HG03457 (cell line): ENCODE data around the gene VSTM2L.

Experiments
- ATAC-seq: cut with Tn5 transposase; IDR thresholded peaks from one replicate; pipeline ENCODE4 v1.9.1; 2021; ENCODE audit warnings: moderate number of reproducible peaks; ENCODE audit not compliant: unreplicated experiment

Gene VSTM2L

GRCh38 chr20:37986044-37986858 lies 83.3 kb downstream of the VSTM2L start:
- no peak for ATAC-seq

DNA sequence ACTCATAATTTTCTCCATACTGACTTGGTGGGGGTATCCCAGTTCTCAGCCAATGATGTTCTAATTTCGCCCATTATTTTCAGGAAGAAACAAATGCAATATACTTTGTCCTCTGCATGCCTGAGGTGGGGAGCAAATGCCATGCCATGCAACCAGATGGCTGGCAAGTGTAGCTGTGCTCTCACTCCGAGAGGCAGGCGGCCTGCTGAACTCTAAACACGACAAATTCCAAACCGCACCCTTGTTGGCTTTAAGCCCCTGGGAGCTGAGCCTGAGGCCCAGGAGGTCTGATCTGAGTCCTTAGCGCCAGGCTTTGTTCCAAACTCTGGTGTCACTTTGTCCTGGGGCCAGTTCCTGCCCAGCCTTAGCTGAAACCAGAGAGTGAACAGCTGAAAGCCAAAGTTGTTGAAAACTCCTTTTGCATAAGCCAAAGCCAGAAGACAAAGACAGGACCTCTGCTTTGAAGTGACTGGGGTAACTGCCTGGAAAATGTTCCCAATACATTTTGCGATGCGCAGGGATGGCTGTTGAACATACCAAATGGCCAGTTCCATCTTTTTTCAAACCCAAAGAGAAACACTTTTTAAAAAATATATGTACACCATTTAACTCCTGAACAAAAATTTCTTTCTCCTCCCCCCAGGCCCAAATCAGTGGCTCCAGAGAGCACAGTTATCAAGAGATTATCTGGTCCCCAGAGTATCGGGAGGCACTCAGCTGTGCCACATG lies 84.1 kb downstream of the VSTM2L start:
- ATAC-seq: no peak

DNA sequence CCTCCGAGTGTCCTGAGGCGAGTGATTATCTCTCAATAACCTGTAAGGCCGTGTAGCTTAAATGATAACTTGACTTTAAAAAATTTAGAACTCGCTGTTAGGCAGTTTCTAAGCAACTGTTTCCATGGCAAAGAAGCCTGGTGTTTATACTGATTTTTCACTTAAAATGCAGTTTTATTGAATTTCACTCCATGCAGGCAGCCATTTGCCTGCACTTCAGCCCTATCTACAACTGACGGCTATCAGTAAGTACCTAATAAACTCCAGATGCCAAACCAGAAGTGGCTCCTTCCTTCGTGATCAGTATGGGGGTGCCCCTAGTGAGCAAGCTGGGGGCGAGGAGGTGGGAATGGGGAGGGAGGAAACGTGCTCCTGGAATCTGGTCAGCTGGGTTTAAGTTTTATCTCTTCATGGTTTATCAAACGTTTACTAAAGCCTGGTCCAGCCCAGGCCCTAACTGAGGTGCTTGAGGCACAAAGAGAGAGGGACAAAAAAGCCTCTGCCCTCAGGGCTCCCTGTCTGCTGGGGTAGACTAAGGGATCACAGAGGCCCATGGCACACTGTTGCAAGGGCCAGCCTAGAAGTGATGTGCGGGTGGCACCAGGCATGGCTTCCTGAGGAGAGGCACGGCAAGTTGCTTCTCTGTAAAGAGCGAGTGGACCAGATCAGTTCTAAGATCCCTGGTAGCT lies 84.8 kb downstream of the VSTM2L start:
- ATAC-seq: no peak

- no peak for ATAC-seq
Measured at GRCh38 chr20:37988306-37988954, 85.5 kb downstream of the VSTM2L start.

GRCh38 chr20:37989601-37990295 lies 86.8 kb downstream of the VSTM2L start:
- no peak for ATAC-seq

- peak; percentile 78 for ATAC-seq
Measured at GRCh38 chr20:37990571-37991151, 87.7 kb downstream of the VSTM2L start.

- ATAC-seq: no peak
Measured at GRCh38 chr20:37991157-37991866, 88.4 kb downstream of the VSTM2L start.

GRCh38 chr20:37991908-37992307 lies 89.0 kb downstream of the VSTM2L start:
- ATAC-seq: no peak

DNA sequence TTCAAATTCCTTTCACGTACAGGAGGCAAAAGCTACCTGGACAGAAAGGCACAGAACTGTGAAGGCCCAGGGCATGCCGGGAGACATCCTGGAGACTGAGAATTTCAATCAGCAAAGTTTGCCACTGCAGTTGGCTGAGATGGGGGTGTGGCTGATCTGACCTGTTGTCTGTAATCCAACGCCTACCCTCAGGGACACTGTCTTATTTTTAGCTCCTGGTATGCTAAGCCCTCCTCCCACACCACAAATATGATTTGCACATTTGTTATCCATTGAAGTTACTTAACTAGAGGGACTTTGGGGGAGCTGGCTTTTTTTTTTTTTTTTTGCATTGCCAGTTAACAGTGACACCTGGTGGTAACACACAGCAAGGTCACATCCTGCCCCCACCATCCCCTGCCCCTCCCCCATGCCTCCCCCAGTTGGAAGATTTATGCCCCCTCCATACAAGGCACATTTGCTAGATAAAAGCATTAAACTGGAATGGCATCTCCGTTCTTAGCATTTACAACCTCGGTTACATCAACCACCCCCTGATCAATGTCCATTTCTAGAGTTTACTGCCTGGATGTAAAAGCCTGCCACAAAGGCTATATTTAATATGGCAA lies 90.0 kb downstream of the VSTM2L start:
- ATAC-seq: no peak

DNA sequence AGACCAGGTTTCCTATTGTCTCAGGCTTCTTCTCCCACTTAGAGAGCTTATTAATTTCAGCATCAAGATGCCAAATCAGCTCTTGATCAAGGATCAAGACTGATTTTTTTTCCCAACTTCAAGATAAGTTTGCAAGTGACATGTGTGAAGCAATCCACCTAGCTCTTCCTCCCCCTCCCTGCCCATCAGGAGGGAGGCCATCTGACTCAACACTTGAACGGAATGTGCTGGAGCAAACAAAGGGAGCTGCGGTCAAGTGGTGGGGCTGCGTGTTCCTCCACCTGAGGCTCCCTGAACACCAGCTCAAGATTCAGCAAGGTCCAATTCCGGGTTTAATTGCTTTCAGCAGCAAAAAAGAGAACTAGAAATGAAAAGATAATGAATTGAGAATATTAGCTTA lies 91.6 kb downstream of the VSTM2L start:
- ATAC-seq: no peak
